DMS153 treated with DMSO at 0.1 percent for 48 hours (cell line): Measurements from ENCODE around the gene SNAP25.

Experiments used
- DNase-seq: peaks from one replicate; lab custom pipeline; 2025; ENCODE audit not compliant: unreplicated experiment; lab: John Stamatoyannopoulos, UW

Gene SNAP25

GRCh38 chr20:10300582-10301446 is 82.2 kb downstream of the SNAP25 start:
- no peak for DNase-seq

GRCh38 chr20:10303852-10304251 is 85.2 kb downstream of the SNAP25 start:
- DNase-seq = no peak

- no peak for DNase-seq
Observed at GRCh38 chr20:10304471-10305046, 85.9 kb downstream of the SNAP25 start.

GRCh38 chr20:10306440-10307358 is 88.1 kb downstream of the SNAP25 start:
- DNase-seq = no peak

GRCh38 chr20:10307359-10307735 is 88.7 kb downstream of the SNAP25 start:
- DNase-seq = no peak

- DNase-seq = no peak
Observed at GRCh38 chr20:10308652-10309051, 90.0 kb downstream of the SNAP25 start.

- no peak for DNase-seq
Observed at GRCh38 chr20:10309326-10309725, 90.7 kb downstream of the SNAP25 start.

GRCh38 chr20:10312111-10312510 is 93.5 kb downstream of the SNAP25 start:
- DNase-seq = no peak

- DNase-seq = no peak
Observed at GRCh38 chr20:10313215-10313614, 94.6 kb downstream of the SNAP25 start.

- no peak for DNase-seq
Observed at GRCh38 chr20:10313701-10314100, 95.1 kb downstream of the SNAP25 start.

GRCh38 chr20:10314198-10314597 is 95.6 kb downstream of the SNAP25 start:
- no peak for DNase-seq

- no peak for DNase-seq
Observed at GRCh38 chr20:10315138-10315537, 96.5 kb downstream of the SNAP25 start.

- no peak for DNase-seq
Observed at GRCh38 chr20:10316582-10316981, 98.0 kb downstream of the SNAP25 start.

- no peak for DNase-seq
Observed at GRCh38 chr20:10318291-10319024, 99.8 kb downstream of the SNAP25 start.

- no peak for DNase-seq
Observed at GRCh38 chr20:10319855-10320254, 101.2 kb downstream of the SNAP25 start.

- DNase-seq = no peak
Observed at GRCh38 chr20:10321138-10321717, 102.6 kb downstream of the SNAP25 start.

GRCh38 chr20:10322073-10323012 is 103.7 kb downstream of the SNAP25 start:
- no peak for DNase-seq

- DNase-seq = no peak
Observed at GRCh38 chr20:10323729-10324128, 105.1 kb downstream of the SNAP25 start.

- no peak for DNase-seq
Observed at GRCh38 chr20:10324198-10324847, 105.7 kb downstream of the SNAP25 start.
